C4-2B (cell line): ENCODE results near the gene TM7SF2.

Experiments used
- CTCF ChIP-seq: fragments of 450-650 bp; conservative IDR thresholded peaks from 2 replicates; pipeline ENCODE4 v1.5.1; 2017; ENCODE audit warnings: mild to moderate bottlenecking
- ZFX ChIP-seq: fragments of 450-650 bp; IDR thresholded peaks from 2 replicates; pipeline ENCODE4 v1.6.1; 2017

GRCh38 chr11:65086809-65087208, 24.9 kb upstream of the TM7SF2 start:
- TF ChIP-seq CTCF: no peak
- no peak for TF ChIP-seq ZFX
